SK-N-SH treated with all-trans-retinoic acid at 6 μM for 48 hours (cell line): ENCODE data around the gene PUSL1.

ENCODE experiments used
- ESRRG ChIP-seq: fragments of 250-450 bp; sonication (Bioruptor Pico); IDR thresholded peaks from 2 replicates; pipeline ENCODE4 v1.6.1; 2021; ENCODE audit warnings: mild to moderate bottlenecking
- TF ChIP-seq, protein P1 (sequence below): fragments of 250-450 bp; sonication (Bioruptor Pico); IDR thresholded peaks from 2 replicates; pipeline ENCODE4 v1.5.1; 2020; ENCODE audit warnings: low read depth, mild to moderate bottlenecking, moderate library complexity

DNA sequence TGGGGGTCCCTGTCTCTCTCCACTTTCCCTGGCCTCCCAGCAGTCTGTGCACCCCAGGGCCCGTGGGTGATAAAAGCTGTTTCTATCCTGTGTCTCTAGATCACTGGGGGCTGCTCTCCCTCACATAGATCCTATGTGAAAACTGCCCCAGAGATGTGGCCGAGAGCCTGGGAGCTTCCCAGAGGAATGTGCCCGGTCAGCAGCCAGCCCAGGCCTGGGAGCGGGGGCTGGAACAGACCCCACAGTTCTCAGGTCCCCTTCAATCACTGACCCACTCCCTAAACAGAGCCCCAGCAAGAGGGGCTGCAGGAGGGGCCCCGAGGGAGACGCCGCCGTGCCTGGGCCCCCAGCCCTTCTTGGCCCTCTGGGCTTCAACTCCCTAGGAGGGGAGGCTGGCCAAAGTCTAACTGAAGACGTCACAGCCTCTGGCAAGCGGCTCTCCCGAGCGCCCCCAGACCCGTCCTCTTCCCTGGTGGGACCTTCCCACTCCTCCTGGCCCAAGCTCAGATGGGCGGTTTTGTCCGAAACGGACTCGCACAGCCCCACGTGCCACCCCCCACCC, 49.6 kb downstream of the PUSL1 start:
- TF ChIP-seq, protein P1, sequence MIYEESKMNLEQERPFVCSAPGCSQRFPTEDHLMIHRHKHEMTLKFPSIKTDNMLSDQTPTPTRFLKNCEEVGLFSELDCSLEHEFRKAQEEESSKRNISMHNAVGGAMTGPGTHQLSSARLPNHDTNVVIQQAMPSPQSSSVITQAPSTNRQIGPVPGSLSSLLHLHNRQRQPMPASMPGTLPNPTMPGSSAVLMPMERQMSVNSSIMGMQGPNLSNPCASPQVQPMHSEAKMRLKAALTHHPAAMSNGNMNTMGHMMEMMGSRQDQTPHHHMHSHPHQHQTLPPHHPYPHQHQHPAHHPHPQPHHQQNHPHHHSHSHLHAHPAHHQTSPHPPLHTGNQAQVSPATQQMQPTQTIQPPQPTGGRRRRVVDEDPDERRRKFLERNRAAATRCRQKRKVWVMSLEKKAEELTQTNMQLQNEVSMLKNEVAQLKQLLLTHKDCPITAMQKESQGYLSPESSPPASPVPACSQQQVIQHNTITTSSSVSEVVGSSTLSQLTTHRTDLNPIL (CRISPR knock-in tag): no peak
- no peak for TF ChIP-seq ESRRG (CRISPR knock-in tag)
